GM10248 (cell line): Measurements from ENCODE around the gene STIP1.

Source experiments
- CTCF ChIA-PET: fragments of 300-600 bp; sonication (Branson Sonifier 250); formaldehyde crosslinking; extraction: SDS; loops from one replicate; lab custom pipeline; 2021; ENCODE audit warnings: antibody characterized with exemption; lab: Yijun Ruan, JAX
- POLR2A ChIA-PET: fragments of 350-650 bp; sonication (Branson Sonifier 250); formaldehyde crosslinking; extraction: SDS; loops from one replicate; lab custom pipeline; 2020; ENCODE audit warnings: antibody characterized with exemption; lab: Yijun Ruan, JAX
- DNase-seq: peaks from one replicate; pipeline ENCODE4 v3.0.0; 2012; ENCODE audit errors: extremely low spot score
- TF ChIP-seq, protein P1 (sequence below): IDR thresholded peaks from 2 replicates; pipeline ENCODE4 v1.5.1; 2012; ENCODE audit warnings: mild to moderate bottlenecking, low read depth; ENCODE audit errors: extremely low read depth, missing control alignments, control extremely low read depth

Gene STIP1

DNA sequence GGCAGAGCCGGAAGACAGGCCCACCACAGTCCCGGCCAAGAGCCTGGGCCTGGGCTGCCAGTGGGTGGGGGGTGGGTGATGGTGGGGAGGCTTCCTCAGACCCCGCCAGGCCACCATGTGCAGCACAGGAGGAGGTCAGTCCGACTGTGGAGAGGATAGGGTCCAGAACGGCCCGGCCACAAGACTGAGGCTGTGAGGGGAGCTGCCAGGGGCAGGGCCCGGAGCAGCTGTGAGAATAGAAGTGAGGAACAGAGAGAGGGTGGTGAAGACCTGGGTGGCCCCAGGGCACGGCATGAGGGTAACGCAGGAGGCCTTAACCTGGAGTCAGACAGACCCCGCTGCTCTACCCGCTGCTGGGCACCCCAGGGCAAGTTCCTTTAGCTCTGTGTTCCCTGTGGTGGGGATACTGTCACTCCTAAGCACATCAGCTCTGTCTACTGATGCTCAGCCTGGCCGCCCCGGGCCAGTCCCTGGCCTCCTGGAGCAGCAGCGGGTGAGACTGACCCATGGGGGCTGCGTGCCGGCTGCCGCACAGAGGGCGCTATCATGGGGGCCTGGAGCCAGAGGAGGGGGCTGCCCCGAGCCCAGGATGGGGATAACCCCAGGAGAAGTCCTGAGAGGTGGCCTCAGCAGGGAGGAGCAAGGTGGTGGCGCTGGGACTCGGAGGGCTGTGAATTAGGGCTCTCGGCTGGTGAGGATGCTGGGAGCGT, 22.3 kb downstream of the STIP1 start:
- POLR2A ChIA-PET: interaction anchor here (0.6 to 4.7 kb wide), 8 partner anchors 9 to 97 kb away, joined by 4 to 36 read pairs (median 7); partner anchors contain the start of genes FKBP2, NUDT22, STIP1 and TRPT1
- TF ChIP-seq, protein P1, sequence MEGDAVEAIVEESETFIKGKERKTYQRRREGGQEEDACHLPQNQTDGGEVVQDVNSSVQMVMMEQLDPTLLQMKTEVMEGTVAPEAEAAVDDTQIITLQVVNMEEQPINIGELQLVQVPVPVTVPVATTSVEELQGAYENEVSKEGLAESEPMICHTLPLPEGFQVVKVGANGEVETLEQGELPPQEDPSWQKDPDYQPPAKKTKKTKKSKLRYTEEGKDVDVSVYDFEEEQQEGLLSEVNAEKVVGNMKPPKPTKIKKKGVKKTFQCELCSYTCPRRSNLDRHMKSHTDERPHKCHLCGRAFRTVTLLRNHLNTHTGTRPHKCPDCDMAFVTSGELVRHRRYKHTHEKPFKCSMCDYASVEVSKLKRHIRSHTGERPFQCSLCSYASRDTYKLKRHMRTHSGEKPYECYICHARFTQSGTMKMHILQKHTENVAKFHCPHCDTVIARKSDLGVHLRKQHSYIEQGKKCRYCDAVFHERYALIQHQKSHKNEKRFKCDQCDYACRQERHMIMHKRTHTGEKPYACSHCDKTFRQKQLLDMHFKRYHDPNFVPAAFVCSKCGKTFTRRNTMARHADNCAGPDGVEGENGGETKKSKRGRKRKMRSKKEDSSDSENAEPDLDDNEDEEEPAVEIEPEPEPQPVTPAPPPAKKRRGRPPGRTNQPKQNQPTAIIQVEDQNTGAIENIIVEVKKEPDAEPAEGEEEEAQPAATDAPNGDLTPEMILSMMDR: no peak
- no peak for DNase-seq
- CTCF ChIA-PET: interaction anchor here (1.2 to 16.7 kb wide), 3 partner anchors 21 to 95 kb away, joined by 4 to 368 read pairs (median 219); partner anchors contain the start of genes CATSPERZ, DNAJC4, ESRRA and FKBP2

DNA sequence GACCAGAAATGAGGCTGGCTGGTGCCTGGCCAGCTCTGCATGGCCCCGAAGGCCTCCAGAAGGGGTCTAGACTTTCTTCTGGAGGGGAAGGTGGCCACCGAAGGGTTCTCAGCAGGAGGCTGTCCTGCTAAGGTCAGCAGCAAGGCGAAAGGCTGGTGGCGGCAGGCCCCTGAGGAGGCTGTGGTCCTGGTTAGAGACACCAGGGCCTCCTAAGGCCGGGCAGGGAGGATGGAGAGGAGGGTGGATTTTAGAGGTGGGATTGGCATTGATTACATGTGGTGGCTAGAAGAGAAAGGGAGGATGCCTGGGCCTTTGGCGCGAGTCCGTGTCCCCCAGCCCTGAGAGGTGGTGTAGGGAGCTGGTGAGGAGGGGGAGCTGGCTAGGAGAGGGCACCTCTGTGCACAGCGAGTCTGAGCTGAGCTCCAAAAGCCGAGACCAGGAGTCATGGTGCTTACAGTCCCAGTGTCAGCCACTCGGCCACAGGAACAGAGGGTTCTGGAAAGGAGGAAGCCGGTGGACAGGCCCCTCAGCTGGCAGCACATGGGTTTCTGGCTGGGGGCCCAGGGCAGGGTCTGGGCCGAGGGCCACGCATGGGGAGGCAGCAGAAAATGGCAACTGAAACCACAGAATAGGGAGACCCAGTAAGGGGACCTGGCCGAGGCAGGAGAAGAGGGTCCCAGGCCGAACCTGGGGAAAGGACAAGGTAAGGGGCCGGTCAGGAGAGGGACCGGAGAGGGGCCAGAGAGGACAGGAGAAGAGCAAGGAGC, 23.0 kb downstream of the STIP1 start:
- TF ChIP-seq, protein P1: no peak
- DNase-seq: no peak
- CTCF ChIA-PET: interaction anchor here (14.6 to 16.7 kb wide), 2 partner anchors 20 to 94 kb away, joined by 219 to 368 read pairs; partner anchors contain the start of genes CATSPERZ, DNAJC4, ESRRA and FKBP2
- POLR2A ChIA-PET: interaction anchor here (2.0 to 4.7 kb wide), 2 partner anchors 24 to 60 kb away, joined by 5 to 36 read pairs; partner anchors contain the start of gene STIP1

DNA sequence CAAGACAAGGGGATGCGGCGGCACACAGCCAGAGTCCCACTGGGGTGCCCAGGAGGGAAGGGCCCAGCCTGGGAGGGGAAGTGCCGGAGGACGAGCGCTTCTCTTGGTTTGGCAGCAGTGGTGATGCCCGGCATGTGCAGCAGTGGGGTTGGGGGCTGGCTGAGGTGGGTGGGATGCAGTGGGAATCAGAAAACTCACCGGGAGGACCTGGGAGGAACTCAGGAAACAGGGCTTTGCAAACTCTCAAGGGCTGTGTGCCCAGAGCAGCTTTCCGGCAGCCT, 23.5 kb downstream of the STIP1 start:
- ChIA-PET CTCF (interaction anchor here (14.6 to 16.7 kb wide), 2 partner anchors 19 to 93 kb away, joined by 219 to 368 read pairs; partner anchors contain the start of genes CATSPERZ, DNAJC4, ESRRA and FKBP2), POLR2A (interaction anchor here (2.0 kb wide), 1 partner anchor 60 kb away, joined by 5 read pairs; no protein-coding TSS in a partner anchor)
- TF ChIP-seq, protein P1: no peak
- no peak for DNase-seq

DNA sequence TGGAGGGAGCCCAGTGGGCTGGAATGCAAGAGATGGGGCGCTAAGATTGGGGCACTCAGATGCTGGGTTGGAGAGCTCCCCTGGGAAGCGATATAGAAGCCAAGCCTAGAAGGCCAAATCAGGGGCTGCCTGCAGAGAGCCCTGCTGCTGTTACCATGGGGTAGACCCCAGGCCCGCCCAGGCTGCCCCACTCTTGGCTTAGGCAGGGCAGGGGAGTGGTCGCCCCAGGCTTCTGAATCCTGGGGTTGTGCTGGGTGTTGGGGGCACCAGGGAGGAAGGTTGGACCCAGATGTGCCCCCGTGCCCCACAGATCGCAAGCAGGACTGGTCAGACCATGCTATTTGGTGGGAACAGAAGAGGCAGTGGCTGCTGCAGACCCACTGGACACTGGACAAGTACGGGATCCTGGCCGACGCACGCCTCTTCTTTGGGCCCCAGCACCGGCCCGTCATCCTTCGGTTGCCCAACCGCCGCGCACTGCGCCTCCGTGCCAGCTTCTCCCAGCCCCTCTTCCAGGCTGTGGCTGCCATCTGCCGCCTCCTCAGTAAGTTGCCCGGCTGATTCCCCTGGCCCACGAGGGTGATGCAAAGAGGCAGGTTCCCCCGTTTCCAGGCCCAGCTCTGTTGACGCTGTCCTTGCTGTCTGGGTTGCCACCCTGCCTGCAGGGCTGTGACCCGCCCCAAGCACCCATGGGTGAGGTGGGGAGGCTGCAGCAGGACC, 24.5 kb downstream of the STIP1 start:
- ChIA-PET CTCF (interaction anchor here (2.0 to 16.7 kb wide), 3 partner anchors 18 to 92 kb away, joined by 7 to 368 read pairs (median 219); partner anchors contain the start of genes CATSPERZ, DNAJC4, ESRRA and FKBP2), POLR2A (no interaction called here)
- no peak for DNase-seq
- TF ChIP-seq, protein P1: no peak

DNA sequence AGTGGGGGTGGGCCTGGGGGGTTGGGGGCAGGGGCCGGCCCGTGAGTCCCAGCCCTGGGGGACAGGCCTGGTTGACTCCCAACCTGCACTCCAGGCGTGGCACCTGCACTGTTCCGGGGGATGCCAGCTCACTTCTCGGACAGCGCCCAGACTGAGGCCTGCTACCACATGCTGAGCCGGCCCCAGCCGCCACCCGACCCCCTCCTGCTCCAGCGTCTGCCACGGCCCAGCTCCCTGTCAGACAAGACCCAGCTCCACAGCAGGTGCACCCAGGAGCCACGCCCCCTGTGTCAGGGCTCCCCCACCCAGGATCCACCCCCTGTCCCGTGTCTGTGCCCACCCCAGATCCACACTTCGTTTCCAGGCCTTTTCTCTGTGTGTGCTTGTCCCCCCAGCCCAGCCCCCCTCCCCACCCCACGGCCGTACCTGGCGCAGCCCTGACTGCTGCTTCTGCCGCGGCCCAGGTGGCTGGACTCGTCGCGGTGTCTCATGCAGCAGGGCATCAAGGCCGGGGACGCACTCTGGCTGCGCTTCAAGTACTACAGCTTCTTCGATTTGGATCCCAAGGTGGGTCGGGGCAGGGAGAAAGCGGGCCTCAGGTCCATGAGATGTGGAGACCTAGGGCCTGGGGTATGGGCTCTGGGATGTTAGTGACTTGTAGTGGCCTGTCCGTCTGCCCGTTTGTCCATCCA, 25.4 kb downstream of the STIP1 start:
- TF ChIP-seq, protein P1: no peak
- POLR2A ChIA-PET: no interaction called here
- CTCF ChIA-PET: interaction anchor here (2.0 to 16.7 kb wide), 3 partner anchors 18 to 92 kb away, joined by 7 to 368 read pairs (median 10); partner anchors contain the start of genes DNAJC4, FKBP2, NUDT22 and TRPT1
- DNase-seq: no peak
